ENCODE results near the gene DCPS.

GRCh38 chr11:126350836-126351235 is 47.0 kb downstream of the DCPS start:
- TF ChIP-seq CTCF (IDR thresholded peaks at IDR 0.05) (no peak), SIN3A (IDR thresholded peaks at IDR 0.05; ENCODE audit: borderline replicate concordance, insufficient read depth, low read depth, low read length) (no peak)
